GM03348 (cell line): ENCODE results near the gene STX3.
"Not testable (repeated sequence)": the region's sequence is repeated elsewhere in the genome, so short reads cannot be mapped to it uniquely, and the experiment has no call there.

Experiments
- DNase-seq: peaks from one replicate; pipeline ENCODE4 v3.0.0; 2012; ENCODE audit warnings: low spot score

The STX3 gene

DNA sequence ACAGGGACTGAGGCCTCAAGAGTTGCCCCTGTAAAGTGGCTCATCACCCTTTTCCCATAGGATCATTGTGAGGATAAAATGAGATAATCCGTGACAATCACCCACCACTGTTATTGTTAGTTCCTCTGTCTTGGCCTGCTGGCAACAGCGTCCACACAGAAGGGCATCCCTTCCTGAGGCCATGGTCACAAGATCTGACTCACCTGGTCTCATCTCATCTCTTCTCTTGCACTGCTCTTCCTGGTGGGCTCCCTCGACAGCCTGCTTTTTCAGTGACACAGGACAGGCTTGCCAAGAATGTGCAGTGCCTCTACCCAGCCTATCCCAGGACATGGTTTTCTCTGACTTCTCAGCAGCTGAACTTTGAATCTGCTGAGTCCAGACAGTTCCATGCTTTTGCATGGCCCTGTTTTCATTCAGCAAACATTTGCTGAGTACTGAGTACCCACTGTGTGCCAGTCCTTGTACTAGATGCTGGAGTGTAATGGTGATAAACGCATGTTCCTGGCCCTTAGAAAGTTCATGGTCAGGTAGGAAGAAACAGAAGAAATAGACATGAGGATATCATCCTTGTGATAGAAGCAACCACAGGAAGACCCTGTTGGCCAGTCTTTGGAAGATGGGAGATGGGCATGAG lies 3.3 kb downstream of the STX3 start:
- no peak for DNase-seq

DNA sequence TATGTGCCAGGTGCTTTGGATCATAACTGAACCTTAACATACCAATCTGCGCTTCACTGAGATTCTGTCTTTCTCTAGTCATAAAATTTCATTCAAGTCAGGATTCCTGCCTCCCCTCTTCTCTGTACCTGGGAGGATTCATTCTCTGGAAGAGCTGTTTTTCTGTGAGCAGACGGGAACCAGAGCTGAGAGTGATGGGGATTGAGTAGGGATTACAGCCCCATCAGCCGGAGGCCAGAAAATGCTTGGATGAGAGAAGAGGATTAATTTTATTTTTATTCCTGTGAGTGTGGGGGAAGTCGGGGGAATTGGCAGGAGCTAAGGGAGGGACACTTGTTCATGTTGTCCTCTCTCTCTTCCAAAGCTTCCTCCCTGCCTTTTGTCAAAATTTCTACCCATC lies 4.7 kb downstream of the STX3 start:
- no peak for DNase-seq

DNA sequence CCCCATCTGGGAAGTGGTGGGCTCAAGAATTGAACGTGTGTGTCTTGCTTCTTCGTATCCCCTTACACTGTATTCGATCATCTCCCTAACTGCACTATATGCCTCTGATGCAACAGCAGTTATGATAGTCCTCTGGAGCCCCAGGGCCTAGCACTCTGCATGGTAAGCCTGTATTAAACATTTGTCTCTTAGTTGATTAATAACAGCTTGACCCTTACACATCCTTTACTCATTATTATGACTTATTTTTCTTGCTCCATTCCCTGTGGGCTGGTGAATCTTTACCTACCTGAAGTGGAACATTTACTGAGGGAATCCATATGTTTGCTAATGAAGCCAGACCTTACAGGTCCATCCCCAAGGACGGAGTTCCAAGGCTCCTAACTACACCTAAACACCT lies 5.6 kb downstream of the STX3 start:
- DNase-seq: no peak

DNA sequence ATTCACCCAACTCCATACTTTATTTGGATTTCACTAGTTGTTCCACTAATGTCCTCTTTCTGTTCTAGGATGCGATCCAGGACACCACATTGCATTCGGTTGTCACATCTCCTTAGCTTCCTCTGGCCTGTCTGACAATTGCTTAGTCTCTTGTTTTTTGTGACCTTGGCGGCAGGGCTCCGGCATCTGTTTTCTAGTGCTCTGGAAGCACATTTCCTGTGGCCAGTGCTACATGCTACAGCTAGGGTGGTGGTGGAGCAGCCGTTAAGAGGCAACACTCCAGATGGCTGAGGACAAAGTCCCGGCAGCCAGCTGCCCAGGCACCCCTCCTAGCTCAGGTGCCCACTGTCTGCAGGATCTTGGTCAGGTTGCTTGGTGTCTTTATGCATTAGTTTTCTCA lies 6.8 kb downstream of the STX3 start:
- DNase-seq: no peak

DNA sequence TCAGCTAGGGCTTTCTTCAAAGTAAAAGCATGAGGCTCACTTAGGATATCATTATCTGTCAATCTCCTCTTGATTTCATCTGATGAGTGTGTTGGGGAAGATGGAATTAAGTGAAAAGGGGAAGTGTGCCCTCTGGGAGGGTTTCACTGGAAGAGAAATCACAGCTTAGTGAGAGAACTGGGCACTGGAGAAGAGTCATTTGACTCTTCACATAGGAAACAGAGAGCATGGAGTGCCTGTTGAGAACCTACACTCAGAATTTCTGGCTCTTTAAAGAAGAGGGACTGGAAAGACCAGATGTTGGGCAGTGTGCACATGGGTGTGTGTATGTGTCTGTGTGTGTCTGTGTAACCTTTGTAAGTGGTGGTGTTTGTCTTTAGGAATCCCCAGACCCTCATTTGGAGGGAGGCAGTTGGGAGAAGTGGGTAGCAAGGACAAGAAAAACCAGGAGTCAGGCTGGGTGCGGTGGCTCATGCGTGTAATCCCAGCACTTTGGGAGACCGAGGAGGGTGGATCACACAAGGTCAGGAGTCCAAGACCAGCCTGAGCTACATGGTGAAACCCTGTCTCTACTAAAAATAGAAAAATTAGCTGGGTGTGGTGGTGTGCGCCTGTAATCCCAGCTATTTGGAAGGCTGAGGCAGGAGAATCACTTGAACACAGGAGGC lies 10.0 kb downstream of the STX3 start:
- DNase-seq: no peak

DNA sequence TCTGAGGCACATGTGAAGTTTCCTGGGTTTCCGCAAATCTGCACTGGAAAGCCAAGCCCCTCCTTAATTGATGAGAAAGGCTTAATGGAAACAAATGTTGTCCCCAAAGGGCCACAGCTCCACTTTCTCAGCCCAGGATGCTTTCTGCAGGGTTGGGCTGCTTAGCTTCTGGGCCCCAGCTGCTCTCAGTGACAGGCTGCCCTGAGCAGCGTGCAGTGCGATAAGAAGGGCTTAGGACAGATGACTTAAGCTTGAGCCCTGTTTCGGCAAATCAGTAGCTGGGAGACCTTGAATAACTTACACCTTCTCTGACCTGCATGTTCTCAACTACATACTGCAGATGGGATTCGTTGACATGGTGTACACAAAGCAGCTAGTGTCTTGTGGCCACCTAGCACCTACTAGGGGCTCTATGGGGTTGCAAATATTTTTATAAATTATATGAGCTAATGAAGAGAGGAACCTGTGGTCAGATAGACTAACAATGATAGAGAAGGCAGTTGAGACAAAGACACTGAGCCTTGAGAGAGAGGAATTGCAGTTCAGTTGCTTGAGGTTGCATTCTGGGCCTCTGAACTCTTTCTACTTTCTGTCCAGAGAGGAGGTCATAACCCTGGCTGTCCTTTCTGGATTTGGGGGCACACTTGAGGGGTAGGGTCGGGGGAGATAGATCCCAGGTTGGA lies 11.5 kb downstream of the STX3 start:
- DNase-seq: no peak

DNA sequence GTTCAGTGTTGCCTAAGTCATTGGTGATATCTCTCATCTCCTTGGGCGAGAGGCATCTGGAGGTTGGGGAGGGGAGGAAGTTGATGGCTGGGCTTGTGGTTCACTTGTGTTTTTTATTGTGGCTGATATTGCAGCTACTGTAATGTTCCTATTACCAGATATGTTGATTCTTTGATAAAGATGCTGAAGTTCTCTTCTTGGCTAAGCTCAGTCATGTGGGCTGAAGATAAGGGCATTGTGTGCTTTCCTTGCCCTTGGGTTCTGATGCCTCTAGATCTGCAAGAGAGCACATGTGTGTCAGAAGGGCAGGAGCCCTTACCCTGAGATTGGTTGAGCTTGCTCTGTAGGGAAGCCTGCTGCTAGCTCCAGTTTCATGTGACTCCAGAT lies 12.0 kb downstream of the STX3 start:
- no peak for DNase-seq

DNA sequence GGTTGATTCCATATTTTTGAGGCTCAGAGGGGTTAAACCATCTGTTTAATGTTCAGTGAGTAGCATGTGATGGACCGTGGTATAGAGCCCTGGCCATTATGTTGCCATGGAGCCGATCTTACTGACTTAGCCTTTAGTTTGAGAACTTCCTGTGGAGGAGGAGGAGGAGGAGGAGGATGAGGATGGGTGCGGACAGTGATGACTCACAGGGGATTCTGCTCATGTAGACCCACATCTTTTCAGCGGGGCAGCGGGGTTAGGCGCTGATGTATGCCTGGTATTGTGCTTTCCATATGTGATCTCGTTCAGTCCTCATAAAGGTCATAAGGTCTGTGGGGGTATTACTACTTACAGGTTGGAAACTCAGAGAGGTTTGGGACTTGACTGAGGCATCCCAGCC lies 13.9 kb downstream of the STX3 start:
- DNase-seq: no peak

DNA sequence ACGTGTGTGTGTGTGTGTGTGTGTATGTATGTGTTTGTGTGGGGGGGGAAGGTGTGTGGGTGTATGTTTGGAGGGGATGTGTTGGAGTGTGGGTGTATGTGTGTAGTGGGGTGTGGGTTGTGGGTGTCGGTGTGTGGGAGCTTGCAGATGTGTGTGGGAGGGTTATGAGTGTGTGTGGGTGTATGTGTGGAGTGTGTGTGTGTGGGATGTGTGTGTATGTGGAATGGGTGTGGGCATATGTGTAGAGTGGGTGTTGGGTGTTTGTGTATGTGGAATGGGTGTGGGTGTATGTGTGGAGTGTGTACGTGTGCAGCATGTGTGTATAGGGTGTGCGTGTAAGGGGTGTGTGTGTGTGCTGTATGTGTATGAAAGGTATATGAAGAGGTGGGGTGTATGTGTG lies 14.7 kb downstream of the STX3 start:
- DNase-seq: no peak

DNA sequence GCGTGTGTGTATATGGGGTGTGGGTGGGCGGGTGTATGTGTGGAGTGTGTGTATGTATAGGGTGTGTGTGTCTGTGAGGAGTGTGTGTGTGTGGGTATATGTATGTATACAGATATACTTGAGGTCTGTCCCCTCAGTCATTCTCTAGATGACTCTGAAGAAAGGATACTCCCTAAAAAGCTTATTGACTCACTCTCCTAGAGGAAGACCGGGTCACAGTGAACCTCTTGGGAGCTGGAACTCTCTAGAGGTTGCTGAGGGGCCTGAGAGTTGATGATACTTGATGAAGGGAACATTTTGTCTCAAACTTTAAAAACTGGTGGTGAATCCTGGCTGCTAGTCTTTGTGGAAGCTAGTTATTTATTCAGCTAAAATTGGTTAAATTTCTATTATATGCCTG lies 15.1 kb downstream of the STX3 start:
- DNase-seq: no peak

DNA sequence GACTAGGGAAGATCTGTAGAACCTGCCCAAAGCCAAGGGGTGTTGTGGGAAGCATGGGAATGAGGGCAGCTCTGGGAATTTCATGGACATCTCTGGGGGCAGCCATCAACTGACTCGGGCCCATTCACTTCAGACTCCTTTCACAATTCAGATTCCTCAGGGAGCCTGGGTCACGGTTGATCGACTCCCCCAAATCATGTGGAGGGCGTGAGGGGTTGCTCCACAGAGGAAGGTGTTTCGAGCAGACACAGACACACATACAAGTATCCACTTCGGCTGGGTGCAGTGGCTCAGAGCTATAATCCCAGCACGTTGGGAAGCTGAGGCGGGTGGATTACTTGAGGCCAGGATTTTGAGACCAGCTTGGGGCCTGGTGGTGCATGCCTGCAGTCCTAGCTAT lies 15.7 kb downstream of the STX3 start:
- DNase-seq: no peak

DNA sequence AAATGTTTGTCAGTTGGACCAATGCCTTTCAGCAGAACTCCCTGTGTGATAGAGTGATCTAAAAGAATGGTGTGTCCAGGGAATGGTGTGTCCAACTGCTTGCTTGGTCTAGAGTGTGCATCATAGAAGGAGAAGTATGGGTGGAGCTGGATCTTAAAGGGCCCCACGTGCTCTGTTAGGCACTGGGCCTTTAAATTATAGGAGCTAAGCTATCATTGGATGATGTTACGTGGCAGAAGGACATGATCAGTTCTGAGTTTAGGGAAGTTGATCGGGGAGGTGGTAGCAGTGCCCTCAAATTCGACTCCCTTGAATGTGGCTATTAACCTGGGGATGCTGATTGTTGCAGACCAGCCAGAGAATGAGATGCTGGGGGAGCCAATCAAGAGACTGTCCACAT lies 16.4 kb downstream of the STX3 start:
- no peak for DNase-seq

DNA sequence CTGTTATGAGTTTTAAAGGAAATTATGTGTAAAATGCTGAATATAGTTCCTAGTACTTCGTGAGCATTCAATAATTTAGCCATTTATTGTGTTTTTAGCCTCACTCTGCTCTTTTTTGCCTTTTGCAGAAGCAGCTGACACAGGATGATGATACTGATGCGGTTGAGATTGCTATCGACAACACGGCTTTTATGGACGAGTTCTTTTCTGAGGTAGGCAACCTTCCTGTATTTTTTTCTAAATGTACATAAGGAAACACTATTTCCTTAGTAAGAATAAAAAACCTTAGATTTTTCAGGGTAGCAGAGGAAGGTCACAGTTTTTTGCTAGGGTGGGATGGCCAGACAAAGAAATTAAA lies 17.9 kb downstream of the STX3 start:
- DNase-seq: no peak

DNA sequence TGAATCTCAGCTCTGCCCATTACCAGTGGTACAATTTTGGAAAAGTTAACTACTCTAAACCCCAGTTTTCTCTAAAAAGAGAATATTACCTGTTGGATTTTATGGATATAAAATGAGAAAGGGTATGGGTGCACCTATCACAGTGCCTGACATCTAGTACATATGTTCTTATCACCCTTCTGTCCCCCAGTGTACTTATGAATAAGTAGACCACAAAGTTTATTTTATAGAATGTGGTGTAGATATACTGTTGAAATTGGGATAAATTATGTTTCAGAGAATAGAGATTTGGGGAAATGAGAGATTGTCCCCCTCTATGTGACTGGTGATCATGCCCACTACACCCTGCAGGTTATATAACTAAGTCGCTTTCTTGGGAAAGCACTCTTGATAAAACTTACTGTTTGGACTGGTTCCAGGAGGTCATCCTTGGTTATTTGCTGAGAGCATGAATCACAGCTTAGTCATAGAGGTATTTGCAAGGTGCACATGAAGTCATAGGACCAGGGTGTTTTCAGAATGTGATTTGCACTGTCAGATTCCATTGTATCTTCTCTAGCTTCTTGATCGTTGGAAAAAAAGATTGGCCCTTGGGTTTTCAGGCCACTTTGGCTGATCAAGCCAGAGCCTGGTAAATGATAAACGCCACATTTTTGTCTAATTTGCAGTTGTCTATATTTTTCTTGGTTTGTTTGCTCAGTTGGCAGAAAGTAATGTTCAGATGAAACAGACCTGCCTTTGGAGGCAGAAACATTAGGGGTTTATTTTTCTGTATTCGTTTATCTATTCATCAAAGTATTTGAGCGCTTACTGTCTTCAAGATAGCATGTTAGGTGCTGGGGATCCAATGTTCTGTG lies 21.3 kb downstream of the STX3 start:
- no peak for DNase-seq

DNA sequence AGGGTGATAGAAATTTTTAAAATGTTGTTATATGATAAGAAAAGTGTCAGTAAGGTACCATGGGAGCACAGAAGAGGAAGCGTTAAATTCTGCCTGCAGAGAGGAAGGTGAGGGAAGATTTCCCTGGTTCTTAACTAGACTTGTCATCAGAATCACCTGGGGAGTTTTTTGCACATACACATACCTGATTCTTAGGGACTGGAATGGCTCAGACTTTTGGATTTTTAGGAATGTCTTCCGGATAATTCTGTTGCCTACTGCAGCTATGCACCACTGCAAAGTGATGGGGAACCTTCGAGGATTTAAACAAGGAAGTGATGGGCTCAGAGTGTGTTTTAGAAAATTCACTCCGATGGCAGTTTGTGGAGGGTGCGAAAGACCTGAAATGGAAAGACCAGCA lies 21.9 kb downstream of the STX3 start:
- no peak for DNase-seq

DNA sequence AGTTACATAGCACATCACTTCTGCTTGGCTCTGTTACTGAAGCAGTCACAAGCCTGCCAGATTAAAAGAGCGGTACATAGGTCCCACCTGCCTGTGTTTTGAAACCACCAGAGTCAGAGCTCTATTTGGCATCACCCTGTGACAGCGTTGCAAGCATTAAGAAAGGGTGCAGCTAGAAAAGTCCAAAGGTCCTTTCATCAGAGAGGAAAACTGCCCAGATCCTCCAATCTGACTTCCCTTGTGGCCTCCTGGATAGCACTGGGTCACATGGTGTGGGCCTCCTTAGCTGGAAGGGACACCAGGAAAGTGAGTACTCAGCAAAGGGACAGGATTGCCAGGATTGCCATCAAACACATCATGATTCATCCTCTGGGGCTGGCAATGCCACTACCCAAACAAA lies 22.9 kb downstream of the STX3 start:
- DNase-seq: no peak

DNA sequence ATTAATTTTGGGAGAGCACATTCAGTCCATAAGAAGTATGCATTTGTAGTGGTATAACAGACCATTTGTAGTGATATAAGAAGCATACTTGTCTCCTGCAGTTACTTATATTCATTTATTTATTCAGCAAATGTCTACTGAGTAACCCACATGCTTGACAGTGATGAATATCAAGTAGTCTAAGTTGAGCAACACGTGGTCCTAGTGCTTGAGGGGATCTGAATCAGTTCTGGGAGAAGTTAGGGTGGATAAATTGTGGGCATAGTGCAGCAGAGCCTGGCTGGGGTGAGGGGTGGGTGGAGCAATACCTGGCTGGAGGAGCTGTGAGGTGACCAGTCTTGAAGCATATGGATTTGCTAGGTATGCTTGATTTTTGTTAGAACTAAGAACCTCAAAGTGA lies 24.3 kb downstream of the STX3 start:
- no peak for DNase-seq

DNA sequence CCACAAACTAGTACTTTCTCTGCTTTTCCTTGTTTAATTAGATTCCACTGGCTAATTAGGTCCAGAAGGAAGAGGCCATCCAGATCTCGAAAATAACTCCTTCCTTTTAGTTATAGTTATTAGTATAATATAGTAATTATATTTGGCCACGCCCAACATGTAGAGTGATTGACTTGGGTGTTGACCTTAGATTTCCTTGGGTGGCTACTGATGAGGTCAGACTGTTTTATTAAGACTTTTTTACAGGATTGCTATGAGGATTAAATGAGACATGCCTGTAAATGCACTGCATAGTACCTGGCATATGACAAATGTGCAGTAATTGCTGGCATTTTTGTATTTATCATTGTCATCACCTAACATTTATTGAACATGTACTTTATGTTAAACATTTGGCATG lies 26.9 kb downstream of the STX3 start:
- no peak for DNase-seq

DNA sequence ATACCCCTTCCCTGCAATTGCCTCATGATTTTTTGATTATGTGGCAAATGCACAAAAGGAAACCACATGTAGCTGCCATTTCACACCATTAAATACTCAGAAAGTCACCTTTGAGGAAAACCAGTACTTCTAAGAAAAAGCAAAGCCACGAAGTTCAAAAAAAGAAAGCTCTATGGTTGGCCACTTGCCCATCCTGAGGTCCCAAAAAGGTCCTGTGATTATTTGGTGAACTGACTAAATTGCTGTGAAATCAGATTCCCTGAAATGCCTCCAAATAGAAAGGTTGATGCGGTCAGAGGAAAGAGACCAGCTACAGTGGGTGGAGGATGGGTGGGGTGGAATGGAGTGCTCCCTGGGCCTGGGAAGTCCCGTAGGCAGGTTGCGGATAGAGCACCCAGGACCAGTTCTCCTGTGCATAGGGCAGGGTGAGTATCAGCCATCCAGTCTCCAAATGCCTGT lies 28.5 kb downstream of the STX3 start:
- no peak for DNase-seq

DNA sequence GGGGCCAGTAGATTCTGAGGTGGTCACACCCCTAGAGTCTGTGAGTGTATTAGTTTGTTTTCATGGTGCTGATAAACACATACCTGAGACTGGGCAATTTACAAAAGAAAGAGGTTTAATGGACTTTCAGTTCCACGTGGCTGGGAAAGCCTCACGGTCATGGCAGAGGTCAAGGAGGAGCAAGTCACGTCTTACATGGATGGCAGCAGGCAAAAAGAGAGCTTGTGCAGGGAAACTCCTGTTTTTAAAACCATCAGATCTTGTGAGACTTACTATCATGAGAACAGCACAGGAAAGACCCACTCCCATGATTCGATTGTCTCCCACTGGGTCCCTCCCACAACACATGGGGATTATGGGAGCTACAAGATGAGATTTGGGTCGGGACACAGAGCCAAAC lies 29.3 kb downstream of the STX3 start:
- not testable (repeated sequence) for DNase-seq

DNA sequence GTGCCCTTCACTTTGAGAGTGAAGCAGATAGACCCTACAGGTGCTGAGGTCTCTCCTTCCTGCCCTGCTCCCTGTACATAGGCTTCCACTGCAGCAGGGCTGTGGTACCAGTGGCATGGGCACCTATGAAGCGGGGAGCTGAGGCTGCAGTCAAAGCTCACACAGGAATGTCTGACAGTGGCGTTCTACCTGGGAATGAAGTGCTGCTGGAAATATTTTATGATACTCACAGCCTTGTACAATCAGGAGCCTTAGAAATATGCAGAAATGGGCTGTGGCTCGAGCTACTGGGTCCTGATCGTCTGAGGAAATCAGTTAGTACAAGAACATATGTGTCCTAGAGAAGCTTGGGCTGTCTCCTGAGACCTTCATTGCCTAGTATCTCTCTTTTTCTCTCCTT lies 30.6 kb downstream of the STX3 start:
- DNase-seq: no peak

DNA sequence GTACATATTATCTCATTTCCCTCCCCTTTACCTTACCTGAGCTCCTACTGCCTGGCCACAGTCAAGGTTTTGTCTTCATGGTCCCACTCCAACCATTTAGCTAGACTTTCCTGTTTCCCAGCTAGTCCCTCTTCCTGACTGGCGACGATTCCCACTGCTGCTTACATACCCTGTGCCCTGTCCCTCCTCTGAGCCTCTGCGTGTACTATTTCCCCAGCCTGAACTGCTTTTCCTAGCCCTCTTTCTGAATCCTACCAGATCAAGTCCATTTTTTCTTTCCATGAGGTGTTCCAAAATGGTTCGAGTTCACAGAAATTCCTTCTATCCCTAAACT lies 32.0 kb downstream of the STX3 start:
- DNase-seq: no peak

DNA sequence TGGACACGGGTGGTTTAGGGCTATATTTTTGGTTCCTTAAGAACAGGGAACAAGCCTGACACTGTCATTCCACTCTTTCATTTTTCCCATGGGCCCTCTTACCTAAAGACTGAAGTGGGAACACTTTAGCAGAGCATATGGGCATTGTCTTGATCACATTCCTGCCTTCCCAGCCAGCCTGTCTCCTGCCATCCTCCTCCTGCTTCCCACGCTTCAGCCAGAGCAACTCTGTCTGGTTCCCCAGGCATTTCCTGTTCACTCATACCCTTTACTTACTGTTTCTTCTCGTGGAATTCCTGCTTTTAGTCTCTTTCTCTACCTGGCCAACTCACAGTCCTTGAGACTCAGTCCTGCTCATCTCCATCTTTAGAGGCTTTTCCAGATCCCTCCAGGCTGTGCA lies 32.6 kb downstream of the STX3 start:
- peak; percentile 77 for DNase-seq
